Frontal cortex (tissue), 4 donors: ENCODE data around the gene HAGH. TPM values are rescaled to one million over a fixed set of nuclear protein-coding genes. Genes with fewer than 3 reads are reported as not detected.
A peak's percentile ranks its signal among the peaks of the same experiment; 100 is the strongest.
"Not testable (repeated sequence)": the region's sequence is repeated elsewhere in the genome, so short reads cannot be mapped to it uniquely, and the experiment has no call there.

ENCODE experiments used
- DNase-seq, 2 donors: peaks; one replicate each; pipeline ENCODE4 v3.0.0; 2012; ENCODE audit warnings: low spot score in 2 of 2
- FAIRE-seq: peaks from 2 replicates; lab custom pipeline; 2012; peaks lifted over from hg19 to GRCh38; lab: Jason Lieb, UNC
- total RNA-seq: library from RNA; depleted of rRNA; stranded (reverse); fragments of >200 nt; gene quantifications from one replicate; pipeline ENCODE4 v1.2.3, GENCODE V29; 2014
- donor health status: control.
- donor health status: control.
- donor health status: control.

Gene HAGH
- total RNA-seq, result 51.8 TPM

- FAIRE-seq (no peak), DNase-seq (peak; percentile 98 to 99)
These were observed at the start of gene HAGH, which contains the start of gene FAHD1 for GRCh38 chr16:1826691-1827573. Gene HAGH (minus strand): TSS chr16:1826825. CDS start chr16:1826787, 38 bp downstream. Gene FAHD1 (plus strand): TSS chr16:1827206. CDS start chr16:1827239, 33 bp downstream.

- not testable (repeated sequence) for FAIRE-seq
These were observed 49.4 kb upstream of the HAGH start for GRCh38 chr16:1876066-1876465.

GRCh38 chr16:1874854-1875253 is 48.2 kb upstream of the HAGH start:
- FAIRE-seq, result no peak

More at GRCh38 chr16:1876066-1876465, 49.4 kb upstream of the HAGH start:
- DNase-seq, result not testable (repeated sequence)

GRCh38 chr16:1871974-1872635 is 45.5 kb upstream of the HAGH start, which contains the start of gene MEIOB:
Gene MEIOB (minus strand): TSS chr16:1872164. CDS start chr16:1868175, 3,989 bp downstream.
- DNase-seq (peak; percentile 25 to 54), FAIRE-seq (no peak)

More at GRCh38 chr16:1874854-1875253, 48.2 kb upstream of the HAGH start:
- no peak for DNase-seq

- FAIRE-seq (no peak), DNase-seq (no peak)
These were observed 43.9 kb upstream of the HAGH start for GRCh38 chr16:1870365-1871082.

GRCh38 chr16:1865902-1866690 is 39.5 kb upstream of the HAGH start:
- DNase-seq (no peak), FAIRE-seq (no peak)

GRCh38 chr16:1863681-1864460 is 37.2 kb upstream of the HAGH start:
- no peak for FAIRE-seq

GRCh38 chr16:1862394-1862793 is 35.8 kb upstream of the HAGH start:
- DNase-seq (no peak), FAIRE-seq (no peak)

More at GRCh38 chr16:1863681-1864460, 37.2 kb upstream of the HAGH start:
- DNase-seq, result no peak

GRCh38 chr16:1861730-1862129 is 35.1 kb upstream of the HAGH start:
- FAIRE-seq, result no peak
- no peak for DNase-seq

- no peak for FAIRE-seq
These were observed 33.0 kb upstream of the HAGH start for GRCh38 chr16:1859650-1860049.

GRCh38 chr16:1858189-1858865 is 31.7 kb upstream of the HAGH start:
- no peak for DNase-seq
- no peak for FAIRE-seq

More at GRCh38 chr16:1859650-1860049, 33.0 kb upstream of the HAGH start:
- DNase-seq, result no peak

GRCh38 chr16:1857433-1858097 is 30.9 kb upstream of the HAGH start:
- no peak for FAIRE-seq
- DNase-seq, result no peak

- no peak for FAIRE-seq
- DNase-seq, result no peak
These were observed 25.2 kb upstream of the HAGH start for GRCh38 chr16:1851793-1852192.

- no peak for FAIRE-seq
- no peak for DNase-seq
These were observed 24.4 kb upstream of the HAGH start for GRCh38 chr16:1850981-1851380.

GRCh38 chr16:1846416-1846815 is 19.8 kb upstream of the HAGH start:
- FAIRE-seq (no peak), DNase-seq (no peak)

GRCh38 chr16:1845985-1846384 is 19.4 kb upstream of the HAGH start:
- DNase-seq, result no peak
- FAIRE-seq, result no peak

GRCh38 chr16:1839554-1839953 is 12.9 kb upstream of the HAGH start:
- DNase-seq (no peak), FAIRE-seq (no peak)
